ENCODE data around the gene PPP1R11. TPM values are rescaled to one million over a fixed set of nuclear protein-coding genes. Genes with fewer than 3 reads are reported as not detected.
A peak's percentile ranks its signal among the peaks of the same experiment; 100 is the strongest.

The PPP1R11 gene
- total and polyA plus RNA-seq, 2 of the 13 experiments (the other 11 are each of a cell fraction or from before 2014, with no cell fraction given) = 32.1 to 58.9 TPM

GRCh38 chr6:30066577-30067459 is at the start of gene PPP1R11 (continued):
- TF ChIP-seq ZNF275 (CRISPR knock-in tag; IDR thresholded peaks at IDR 0.05; ENCODE audit: borderline replicate concordance) (no peak), POLR2A (IDR thresholded peaks at IDR 0.05; ENCODE audit: insufficient read depth in 1 of 2, low read depth in 2 of 2, low read length in 2 of 2) (peak; percentile 65 to 85), ZNF468 (CRISPR knock-in tag; IDR thresholded peaks at IDR 0.05) (no peak), MED1 (CRISPR knock-in tag; IDR thresholded peaks at IDR 0.05) (peak; percentile 85), TRIM22 (IDR thresholded peaks at IDR 0.05) (no peak), ZNF556 (CRISPR knock-in tag; IDR thresholded peaks at IDR 0.05; ENCODE audit: borderline replicate concordance) (peak; percentile 98), DZIP1 (CRISPR knock-in tag; IDR thresholded peaks at IDR 0.05) (0 out of 2 replicates have a peak, but pooled peaks have one; percentile 84), ZNF33A (CRISPR knock-in tag; IDR thresholded peaks at IDR 0.05; ENCODE audit: borderline replicate concordance) (no peak), FOSL1 (CRISPR knock-in tag; IDR thresholded peaks at IDR 0.05; ENCODE audit: borderline replicate concordance) (no peak), ZNF704 (CRISPR knock-in tag; IDR thresholded peaks at IDR 0.05; ENCODE audit: borderline replicate concordance) (peak; percentile 52; the same call in 1 of the 2 replicates), NR3C1 (CRISPR knock-in tag; IDR thresholded peaks at IDR 0.05) (no peak), HDAC2 (CRISPR knock-in tag; IDR thresholded peaks at IDR 0.05) (peak; percentile 80), ATF5 (CRISPR knock-in tag; IDR thresholded peaks at IDR 0.05; ENCODE audit: low read depth) (no peak), ZNF431 (CRISPR knock-in tag; IDR thresholded peaks at IDR 0.05; ENCODE audit: borderline replicate concordance, low read depth) (no peak; the same call in 1 of the 2 replicates), ZFP1 (CRISPR knock-in tag; IDR thresholded peaks at IDR 0.05) (peak; percentile 73; the same call in 1 of the 2 replicates), ATF1 (CRISPR knock-in tag; IDR thresholded peaks at IDR 0.05) (peak; percentile 94), HOMEZ (CRISPR knock-in tag; IDR thresholded peaks at IDR 0.05; ENCODE audit: low read depth) (no peak; the same call in 1 of the 2 replicates), ZBTB26 (CRISPR knock-in tag; IDR thresholded peaks at IDR 0.05; ENCODE audit: borderline replicate concordance) (peak; percentile 29; the same call in 1 of the 2 replicates)
